Breast epithelium (tissue), 3 donors: Measurements from ENCODE around the gene GSTM3.
"Not testable (repeated sequence)": the region's sequence is repeated elsewhere in the genome, so short reads cannot be mapped to it uniquely, and the experiment has no call there.

Source experiments
- CTCF ChIP-seq, 3 donors: fragments of 450-650 bp; IDR thresholded peaks; one replicate each; pipeline ENCODE4 v1.5.1; 2016 to 2017; ENCODE audit warnings: antibody characterized with exemption in 3 of 3, mild to moderate bottlenecking in 3 of 3, moderate library complexity in 3 of 3
- POLR2A ChIP-seq: fragments of 450-650 bp; IDR thresholded peaks from one replicate; pipeline ENCODE4 v1.6.1; 2016; ENCODE audit warnings: antibody characterized with exemption, mild to moderate bottlenecking, moderate library complexity
- POLR2AphosphoS5 ChIP-seq, 3 donors: sonication (generic); formaldehyde crosslinking; IDR thresholded peaks; one replicate each; pipeline ENCODE4 v1.6.1; 2017; ENCODE audit warnings: antibody characterized with exemption in 3 of 3

GRCh38 chr1:109711593-109712320 is 29.1 kb downstream of the GSTM3 start, which contains the start of gene GSTM5:
- TF ChIP-seq CTCF (IDR thresholded peaks at IDR 0.05); POLR2A; POLR2AphosphoS5 (IDR thresholded peaks at IDR 0.05): not testable (repeated sequence)
